ENCODE data around the gene CCDC158. TPM values are rescaled to one million over a fixed set of nuclear protein-coding genes. Genes with fewer than 3 reads are reported as not detected.

CCDC158 gene
- polyA plus RNA-seq, 1 of the 3 experiments (the other 2 are of a cell fraction), result not detected

GRCh38 chr4:76265631-76266218, 155.2 kb downstream of the CCDC158 start:
- Histone ChIP-seq H3K9me3 (no peaks in the 10 kb centered on the region), H3K27ac (ENCODE audit: low read depth in 2 of 2, low read length in 1 of 2) (no peak overlapping the region), H3K9me2 (no peaks in the 10 kb centered on the region), H3F3A (replicated peaks; ENCODE audit: insufficient read depth) (no peaks in the 10 kb centered on the region), H3K27me3 (ENCODE audit: insufficient read depth) (no peaks in the 10 kb centered on the region; the same call in 1 of the 2 replicates), H3K79me2 (ENCODE audit: insufficient read depth) (no peaks in the 10 kb centered on the region), H3K4me1 (ENCODE audit: control insufficient read depth in 1 of 2, insufficient read depth in 2 of 2, low read depth in 1 of 2, low read length in 1 of 2) (no peaks in the 10 kb centered on the region), H3K36me3 (replicated peaks in 1 of 2; ENCODE audit: control insufficient read depth in 1 of 2, insufficient read depth in 2 of 2, low read length in 1 of 2) (no peaks in the 10 kb centered on the region), H3K4me2 (no peak overlapping the region), H3K4me3 (ENCODE audit: low read depth in 2 of 2, low read length in 1 of 2) (no peak overlapping the region), H4K20me1 (ENCODE audit: insufficient read depth) (no peaks in the 10 kb centered on the region), H2AFZ (ENCODE audit: low read depth) (no peak overlapping the region), H3K9ac (no peak overlapping the region)
- DNase-seq, result no peak
- POLR2A ChIA-PET, result no interaction called here
- TF ChIP-seq TAF1 (IDR thresholded peaks at IDR 0.05; ENCODE audit: borderline replicate concordance, low read depth, low read length) (no peak), PBX3 (IDR thresholded peaks at IDR 0.05) (no peak), POLR2AphosphoS5 (IDR thresholded peaks at IDR 0.05; ENCODE audit: low read depth, low read length) (no peak), MXI1 (IDR thresholded peaks at IDR 0.05; ENCODE audit: low read depth, low read length) (no peak), IRF3 (IDR thresholded peaks at IDR 0.05; ENCODE audit: low read depth, low read length) (no peak), USF2 (IDR thresholded peaks at IDR 0.05; ENCODE audit: borderline replicate concordance, low read depth, low read length) (no peak), EZH2phosphoT487 (IDR thresholded peaks at IDR 0.05; ENCODE audit: borderline replicate concordance, low read depth) (no peak), RCOR1 (IDR thresholded peaks at IDR 0.05; ENCODE audit: low read length) (no peak), MAX (IDR thresholded peaks at IDR 0.05; ENCODE audit: low read depth) (no peak), CTCF (IDR thresholded peaks at IDR 0.05) (no peak), ELF1 (IDR thresholded peaks at IDR 0.05) (no peak), GABPA (IDR thresholded peaks at IDR 0.05; ENCODE audit: low read depth) (no peak)
- CTCF ChIA-PET, result no interaction called here
- 77% methylated on average over 6 of the region's 6 CpGs for WGBS (ENCODE audit: low lambda C conversion rate)

Small RNAs within 50 kb of the gene (small RNA-seq; reads per million reads assigned to genes)
- 0 reads per million in 7 experiments for gene RF00278
- gene RNU6-1000P, result 0 reads per million in 7 experiments

Other genes with a start within 250 kb of the CCDC158 start
- 81.3 and 82.6 TPM in 2 replicates for gene SCARB2, start 207.3 kb downstream of the CCDC158 start, polyA plus RNA-seq (2012; rRNA removed)
- gene FAM47E, start 169.4 kb downstream of the CCDC158 start, polyA plus RNA-seq (2012; rRNA removed), result 1.8 and 2.5 TPM in 2 replicates
- 1.6 and 1.8 TPM in 2 replicates for gene STBD1, start 114.4 kb downstream of the CCDC158 start, polyA plus RNA-seq (2012; rRNA removed)
- gene SHROOM3, start 14.1 kb upstream of the CCDC158 start, polyA plus RNA-seq (2012; rRNA removed), result 4.3 and 5.6 TPM in 2 replicates